GM19438 (cell line): ENCODE measurements around the gene SAMHD1.
"Not testable (repeated sequence)": the region's sequence is repeated elsewhere in the genome, so short reads cannot be mapped to it uniquely, and the experiment has no call there.

Experiments used
- ATAC-seq: cut with Tn5 transposase; IDR thresholded peaks from one replicate; pipeline ENCODE4 v1.9.1; 2021; ENCODE audit warnings: low read depth; ENCODE audit not compliant: unreplicated experiment

The SAMHD1 gene

GRCh38 chr20:36875702-36876472, 75.6 kb downstream of the SAMHD1 start, which contains the start of gene TLDC2:
Gene TLDC2, plus strand, starts transcription at chr20:36876138. Its CDS starts 37 bp downstream, at chr20:36876175.
- ATAC-seq, result no peak

- not testable (repeated sequence) for ATAC-seq
Measured at GRCh38 chr20:36875093-36875492, 76.4 kb downstream of the SAMHD1 start.

- no peak for ATAC-seq
Measured at GRCh38 chr20:36873498-36874189, 77.9 kb downstream of the SAMHD1 start.

- no peak for ATAC-seq
Measured at GRCh38 chr20:36872852-36873251, 78.7 kb downstream of the SAMHD1 start.

GRCh38 chr20:36871640-36872570, 79.6 kb downstream of the SAMHD1 start:
- ATAC-seq, result no peak

GRCh38 chr20:36866681-36867495, 84.6 kb downstream of the SAMHD1 start:
- no peak for ATAC-seq

- ATAC-seq, result no peak
Measured at GRCh38 chr20:36866164-36866563, 85.3 kb downstream of the SAMHD1 start.

- ATAC-seq, result no peak
Measured at GRCh38 chr20:36865861-36866149, 85.7 kb downstream of the SAMHD1 start.

- ATAC-seq, result no peak
Measured at GRCh38 chr20:36865076-36865860, 86.2 kb downstream of the SAMHD1 start.

GRCh38 chr20:36862857-36863668, 88.4 kb downstream of the SAMHD1 start:
- no peak for ATAC-seq

- ATAC-seq, result no peak
Measured at GRCh38 chr20:36861875-36862801, 89.4 kb downstream of the SAMHD1 start.

- ATAC-seq, result no peak
Measured at GRCh38 chr20:36861625-36861874, 90.0 kb downstream of the SAMHD1 start.

GRCh38 chr20:36860811-36861624, 90.5 kb downstream of the SAMHD1 start:
- ATAC-seq, result no peak

GRCh38 chr20:36860339-36860738, 91.2 kb downstream of the SAMHD1 start:
- ATAC-seq, result no peak

GRCh38 chr20:36859700-36860330, 91.7 kb downstream of the SAMHD1 start:
- ATAC-seq, result no peak

- ATAC-seq, result no peak
Measured at GRCh38 chr20:36859282-36859555, 92.3 kb downstream of the SAMHD1 start.
